ENCODE results near the gene IL2RG.

GRCh38 chrX:71095981-71096759, 15.2 kb downstream of the IL2RG start:
- TF ChIP-seq CTCF (IDR thresholded peaks at IDR 0.05) = no peak
- no peak for TF ChIP-seq POLR2A (IDR thresholded peaks at IDR 0.05)

All from Peyer's patch (tissue), 4 donors.